Naive thymus-derived CD4-positive, alpha-beta T cell (primary cell): ENCODE measurements around the gene NDUFA13. TPM values are rescaled to one million over a fixed set of nuclear protein-coding genes. Genes with fewer than 3 reads are reported as not detected.

Source experiments
- ATAC-seq: fragments of 150-1000 bp; cut with Tn5 transposase; 2 replicates; pipeline ENCODE4 v1.10.0; 2021; ENCODE audit warnings: mild to moderate bottlenecking, moderate library complexity
- CTCF ChIA-PET: fragments of 350-600 bp; sonication (Branson Sonifier 250); formaldehyde crosslinking; loops from one replicate; lab custom pipeline; 2021; ENCODE audit warnings: antibody characterized with exemption; lab: Charles Lee
- POLR2A ChIA-PET: fragments of 350-600 bp; sonication (Branson Sonifier 250); formaldehyde crosslinking; loops from one replicate; lab custom pipeline; 2021; ENCODE audit warnings: antibody characterized with exemption, inconsistent platforms; lab: Charles Lee
- DNase-seq, 9 donors: peaks; one replicate each; pipeline versions ENCODE4 v3.0.0 to v3.0.0-alpha.2; 2020 to 2022; ENCODE audit warnings: mixed read lengths in 1 of 9
- H3K27ac ChIP-seq: one replicate; pipeline ENCODE4 v1.7.0; 2013; ENCODE audit warnings: mild to moderate bottlenecking, low read depth, low read length, moderate library complexity
- H3K27me3 ChIP-seq, 2 donors: one replicate each; pipeline ENCODE4 v1.7.0; 2013; ENCODE audit warnings: low read length in 2 of 2, mild to moderate bottlenecking in 2 of 2, moderate library complexity in 2 of 2; ENCODE audit not compliant: control insufficient read depth in 2 of 2, insufficient read depth in 2 of 2
- H3K36me3 ChIP-seq, 3 experiments: 1 replicate in 2 of 3; 2 replicates in 1 of 3; pipeline ENCODE4 v1.7.0; 2013; ENCODE audit warnings: low read length in 3 of 3, mild to moderate bottlenecking in 3 of 3, moderate library complexity in 1 of 3; ENCODE audit not compliant: insufficient read depth in 3 of 3, control insufficient read depth in 2 of 3
- H3K4me1 ChIP-seq, 2 donors: one replicate each; pipeline ENCODE4 v1.7.0; 2013; ENCODE audit warnings: low read length in 2 of 2, mild to moderate bottlenecking in 2 of 2, moderate library complexity in 1 of 2; ENCODE audit not compliant: control insufficient read depth in 2 of 2, insufficient read depth in 2 of 2
- H3K4me3 ChIP-seq: 2 replicates; pipeline ENCODE4 v1.7.0; 2013; ENCODE audit warnings: mild to moderate bottlenecking, low read length
- H3K9me3 ChIP-seq, 3 experiments: 1 replicate in 2 of 3; 2 replicates in 1 of 3; pipeline ENCODE4 v1.7.0; 2013; ENCODE audit warnings: low read length in 3 of 3; ENCODE audit not compliant: control insufficient read depth in 2 of 3
- H3K27ac Mint-ChIP-seq, 9 donors: one replicate each; pipeline ENCODE4 v1.8.0; 2020 to 2022; ENCODE audit warnings: mixed read lengths in 9 of 9, mild to moderate bottlenecking in 8 of 9, moderate library complexity in 5 of 9, inconsistent platforms in 2 of 9
- H3K27me3 Mint-ChIP-seq, 5 donors: one replicate each; pipeline ENCODE4 v1.8.0; 2021 to 2022; ENCODE audit warnings: mixed read lengths in 5 of 5, mild to moderate bottlenecking in 1 of 5
- H3K36me3 Mint-ChIP-seq, 5 donors: one replicate each; pipeline ENCODE4 v1.8.0; 2020 to 2022; ENCODE audit warnings: mixed read lengths in 5 of 5, mild to moderate bottlenecking in 3 of 5, inconsistent platforms in 1 of 5
- H3K4me1 Mint-ChIP-seq, 7 donors: one replicate each; pipeline ENCODE4 v1.8.0; 2020 to 2022; ENCODE audit warnings: mixed read lengths in 7 of 7, mild to moderate bottlenecking in 3 of 7, inconsistent platforms in 1 of 7
- H3K4me3 Mint-ChIP-seq, 10 donors: one replicate each; pipeline ENCODE4 v1.8.0; 2020 to 2022; ENCODE audit warnings: mild to moderate bottlenecking in 10 of 10, mixed read lengths in 10 of 10, moderate library complexity in 6 of 10, inconsistent platforms in 2 of 10
- H3K9me3 Mint-ChIP-seq, 11 donors: one replicate each; pipeline ENCODE4 v1.8.0; 2020 to 2022; ENCODE audit warnings: mixed read lengths in 11 of 11, mild to moderate bottlenecking in 4 of 11, inconsistent platforms in 1 of 11, moderate library complexity in 1 of 11
- intact Hi-C, 2 donors: fragments of 100-400 bp; cut with micrococcal nuclease; formaldehyde crosslinking; loops; one replicate each; pipeline ENCODE4 v1.15.1; 2023
- polyA plus RNA-seq, 2 donors: library from polyadenylated mRNA; unstranded; fragments of 300-500 nt; fragmentation: Illumina TruSeq; gene quantifications; one replicate each; pipeline ENCODE4 v1.2.3, GENCODE V29; 2021
- total RNA-seq, 6 experiments: library from RNA in 5 of 6; stranded (reverse) in 5 of 6; gene quantifications; 1 replicate in 5 of 6; 2 replicates in 1 of 6; pipeline ENCODE4 v1.2.3 and lab custom pipeline; 2021 to 2026

Gene NDUFA13
- total and polyA plus RNA-seq, 7 experiments from 2014 or later: 172 to 380 (median 198) TPM

DNA sequence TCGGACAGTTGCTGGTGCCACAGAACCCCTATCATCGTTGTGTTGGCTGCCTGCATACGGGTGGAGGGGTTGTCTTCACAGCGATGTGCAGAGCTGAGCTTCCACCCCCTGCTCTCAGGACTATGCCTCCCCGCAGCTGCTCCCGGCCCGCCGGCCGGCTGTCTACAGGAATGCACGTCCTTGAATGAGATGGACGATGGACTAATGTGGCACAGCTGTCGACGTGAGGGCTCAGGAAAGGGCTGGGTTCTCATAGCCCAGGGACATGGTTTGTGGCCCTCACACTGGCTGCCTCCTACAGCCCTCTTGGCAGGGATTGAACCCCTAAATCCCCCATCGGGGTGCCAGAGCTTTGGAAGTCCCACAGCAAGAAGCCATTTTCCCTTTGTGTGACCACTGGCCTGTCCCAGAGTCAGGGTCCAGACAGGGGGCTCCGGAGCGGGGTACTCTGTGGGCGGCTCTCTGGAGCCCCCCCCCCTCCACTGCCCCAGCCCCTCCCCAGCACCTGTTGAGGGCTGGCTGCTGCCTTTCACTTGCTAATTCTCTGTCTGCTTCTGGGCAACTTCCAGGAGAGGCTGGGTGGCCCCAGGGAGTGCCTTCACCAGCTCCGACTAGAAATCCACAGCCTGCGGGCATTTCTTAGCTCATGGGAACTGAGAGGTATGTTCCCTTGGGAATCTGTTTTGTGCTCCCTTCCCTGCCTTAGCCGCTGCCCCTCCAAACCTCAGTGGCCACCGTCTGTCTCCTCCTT is 40.8 kb upstream of the NDUFA13 start:
- peaks cover 0 to 34% (median 15%) of the 10 kb centered on the region in 5 donors for H3K36me3 Mint-ChIP-seq
- Histone ChIP-seq H3K4me3 (no peak overlapping the region), H3K36me3 (peaks cover 0 to 32% (median 0%) of the 10 kb centered on the region in 3 experiments), H3K9me3 (no peaks in the 10 kb centered on the region), H3K27me3 (no peaks in the 10 kb centered on the region), H3K4me1 (peaks cover 24 to 34% of the 10 kb centered on the region in 2 donors), H3K27ac (peak overlapping the region; percentile 35)
- intact Hi-C loops: loop anchor here (2.0 to 5.0 kb wide), 2 partner anchors 14 to 38 kb away; no protein-coding TSS in a partner anchor
- peak overlapping the region in 4 of 10 donors; percentile 18 to 57 (median 30) for H3K4me3 Mint-ChIP-seq
- peaks cover 55 to 95% (median 86%) of the 10 kb centered on the region in 7 donors for H3K4me1 Mint-ChIP-seq
- ChIA-PET CTCF (interaction anchor here (1.0 to 1.2 kb wide), 2 partner anchors 16 to 28 kb away, joined by 4 to 5 read pairs; no protein-coding TSS in a partner anchor), POLR2A (no interaction called here)
- peak overlapping the region; percentile 67 to 89 (median 80) for H3K27ac Mint-ChIP-seq
- no peak for DNase-seq
- H3K27me3 Mint-ChIP-seq: no peaks in the 10 kb centered on the region
- ATAC-seq: no peak
- peaks cover 0 to 3% (median 0%) of the 10 kb centered on the region in 11 donors for H3K9me3 Mint-ChIP-seq

DNA sequence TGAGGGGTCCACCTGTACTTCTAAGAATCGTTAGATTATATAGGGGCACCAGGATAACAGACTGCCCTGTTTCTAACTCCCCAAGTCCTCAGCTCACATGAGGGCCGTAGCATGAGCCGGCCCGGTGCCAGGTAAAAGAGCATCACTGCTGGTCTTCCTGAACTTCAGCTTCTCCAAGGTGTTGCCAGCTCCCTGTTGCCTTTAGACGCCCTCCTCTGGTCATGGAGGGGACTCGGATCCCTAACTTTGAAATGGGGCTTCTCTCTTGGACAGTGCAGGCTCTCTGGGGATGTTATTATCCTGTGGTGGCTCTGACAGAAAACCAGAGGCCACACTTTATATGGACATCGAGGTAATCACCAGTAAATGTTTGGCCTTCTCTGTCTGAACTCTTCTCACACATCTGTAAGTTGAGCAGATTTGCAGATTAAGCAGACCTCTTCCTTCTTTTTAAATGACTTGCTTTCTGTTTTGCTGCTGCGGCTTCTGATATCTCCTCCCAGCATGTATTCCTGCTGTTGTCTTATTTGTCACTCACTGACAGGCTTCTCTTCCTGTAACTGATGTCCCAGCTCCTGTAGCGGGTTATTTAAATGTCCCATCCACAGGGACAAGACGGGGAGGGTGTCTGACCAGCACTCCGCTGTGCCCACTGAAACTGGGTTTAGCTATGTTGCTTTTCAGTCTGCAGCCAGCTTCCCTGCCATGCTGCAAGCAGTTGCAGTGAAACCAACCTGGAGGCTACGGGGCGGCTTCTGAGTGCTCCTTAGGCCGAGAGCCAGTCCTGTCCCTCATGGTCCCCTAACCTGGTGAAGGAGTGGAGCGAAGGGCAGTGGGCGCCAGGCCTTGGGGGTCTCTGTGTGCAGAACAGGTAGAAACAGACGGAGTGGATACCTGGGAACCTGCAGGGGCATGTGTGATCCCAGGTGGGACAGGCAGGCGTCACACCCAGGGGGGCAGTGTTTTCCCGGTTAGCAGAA is 39.9 kb upstream of the NDUFA13 start:
- H3K9me3 ChIP-seq: no peaks in the 10 kb centered on the region
- peak overlapping the region; percentile 35 for H3K27ac ChIP-seq
- Mint-ChIP-seq H3K27ac (peak overlapping the region; percentile 67 to 89 (median 80)), H3K27me3 (no peaks in the 10 kb centered on the region), H3K36me3 (peaks cover 0 to 27% (median 10%) of the 10 kb centered on the region in 5 donors), H3K9me3 (no peaks in the 10 kb centered on the region), H3K4me3 (peak overlapping the region in 5 of 10 donors; percentile 9 to 57 (median 32)), H3K4me1 (peaks cover 52 to 95% (median 86%) of the 10 kb centered on the region in 7 donors)
- intact Hi-C loops: loop anchor here (2.0 to 5.0 kb wide), 2 partner anchors 15 to 39 kb away; no protein-coding TSS in a partner anchor
- H3K4me1 ChIP-seq: peaks cover 27 to 37% of the 10 kb centered on the region in 2 donors
- peak; percentile 50 for ATAC-seq
- CTCF ChIA-PET: interaction anchor here (1.0 to 1.2 kb wide), 2 partner anchors 15 to 29 kb away, joined by 4 to 5 read pairs; no protein-coding TSS in a partner anchor
- DNase-seq: no peak
- POLR2A ChIA-PET: no interaction called here
- peaks cover 0 to 32% (median 0%) of the 10 kb centered on the region in 3 experiments for H3K36me3 ChIP-seq
- H3K27me3 ChIP-seq: no peaks in the 10 kb centered on the region
- H3K4me3 ChIP-seq: no peak overlapping the region

DNA sequence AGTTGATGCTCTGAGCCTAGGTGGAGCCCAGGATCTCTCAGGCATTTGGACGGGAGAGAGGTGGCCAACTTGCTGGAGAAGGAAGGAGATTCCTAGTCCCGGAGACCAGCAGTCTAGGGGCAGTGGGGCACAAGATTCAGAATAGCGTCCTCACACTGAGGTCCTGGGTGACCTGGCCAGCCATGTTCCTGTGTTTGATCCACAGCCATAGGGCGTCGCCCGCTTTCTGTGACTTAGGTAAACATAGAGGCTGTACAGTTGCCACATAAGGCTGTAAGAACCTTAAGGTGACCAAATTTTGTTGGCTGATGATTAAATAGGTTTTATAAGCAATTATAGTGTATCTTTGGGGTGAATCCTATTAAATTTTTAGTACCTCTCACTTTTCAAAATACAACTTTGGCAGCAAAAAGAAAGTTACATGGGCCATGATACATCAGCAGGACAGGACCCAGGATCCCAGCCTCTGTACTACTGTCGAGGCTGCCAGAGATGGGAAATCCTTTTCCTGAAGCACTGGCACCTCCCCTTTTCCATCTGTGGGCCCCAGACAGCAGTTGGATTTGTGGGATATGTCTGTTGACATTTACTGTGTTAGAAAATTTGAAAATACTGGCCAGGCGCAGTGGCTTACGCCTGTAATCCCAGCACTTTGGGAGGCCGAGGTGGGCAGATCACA is 38.2 kb upstream of the NDUFA13 start:
- Histone ChIP-seq H3K27me3 (no peaks in the 10 kb centered on the region), H3K4me1 (peaks cover 23 to 24% of the 10 kb centered on the region in 2 donors), H3K36me3 (peaks cover 0 to 42% (median 0%) of the 10 kb centered on the region in 3 experiments), H3K27ac (no peak overlapping the region), H3K9me3 (no peaks in the 10 kb centered on the region), H3K4me3 (no peak overlapping the region)
- no peaks in the 10 kb centered on the region for H3K27me3 Mint-ChIP-seq
- no peaks in the 10 kb centered on the region for H3K9me3 Mint-ChIP-seq
- ChIA-PET CTCF (interaction anchor here (2.1 kb wide), 1 partner anchor 72 kb away, joined by 5 read pairs; the partner anchor contains the start of gene GATAD2A), POLR2A (no interaction called here)
- peaks cover 45 to 89% (median 82%) of the 10 kb centered on the region in 7 donors for H3K4me1 Mint-ChIP-seq
- no peak for DNase-seq
- intact Hi-C loops: loop anchor here in 1 of 2 donors (5.0 kb wide), 1 partner anchor 41 kb away; no protein-coding TSS in a partner anchor
- ATAC-seq: no peak
- H3K27ac Mint-ChIP-seq: peak overlapping the region; percentile 46 to 85 (median 80)
- H3K4me3 Mint-ChIP-seq: peak overlapping the region in 2 of 10 donors; percentile 16 to 37
- H3K36me3 Mint-ChIP-seq: peaks cover 0 to 23% (median 7%) of the 10 kb centered on the region in 5 donors

DNA sequence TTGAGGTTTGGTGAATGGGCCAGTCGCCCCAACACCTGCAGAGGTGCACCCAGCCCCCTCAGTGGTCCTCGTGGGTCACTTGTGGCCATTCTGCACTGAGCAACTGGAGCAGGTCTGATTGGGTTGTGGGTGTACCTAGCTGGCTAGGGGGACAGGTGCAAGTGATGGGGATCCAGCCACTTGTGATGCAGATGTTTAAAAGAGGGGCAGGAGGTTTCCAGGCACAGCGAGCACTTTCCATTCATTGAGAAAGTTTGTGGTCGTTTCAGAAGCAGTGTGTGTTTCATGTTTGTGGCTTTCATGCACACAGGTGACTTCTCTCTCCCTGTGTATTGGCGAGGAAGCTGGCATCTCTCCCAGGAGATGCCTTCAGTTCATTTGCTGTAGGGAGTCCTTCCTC is 35.3 kb upstream of the NDUFA13 start:
- H3K4me3 Mint-ChIP-seq: peak overlapping the region in 3 of 10 donors; percentile 13 to 29 (median 22)
- DNase-seq: no peak
- ATAC-seq: no peak
- H3K27me3 ChIP-seq: no peaks in the 10 kb centered on the region
- ChIA-PET CTCF (interaction anchor here (0.6 to 1.0 kb wide), 2 partner anchors 77 to 186 kb away, joined by 3 read pairs; no protein-coding TSS in a partner anchor), POLR2A (interaction anchor here (0.6 kb wide), 1 partner anchor 11 kb away, joined by 4 read pairs; no protein-coding TSS in a partner anchor)
- H3K27ac Mint-ChIP-seq: peak overlapping the region in 8 of 9 donors; percentile 22 to 85 (median 72)
- peaks cover 0 to 16% (median 7%) of the 10 kb centered on the region in 5 donors for H3K36me3 Mint-ChIP-seq
- intact Hi-C loops: loop anchor here in 1 of 2 donors (10.0 kb wide), 1 partner anchor 416 kb away; the partner anchor contains the start of gene SLC25A42
- H3K9me3 Mint-ChIP-seq: no peaks in the 10 kb centered on the region
- peaks cover 0 to 24% (median 0%) of the 10 kb centered on the region in 3 experiments for H3K36me3 ChIP-seq
- H3K27ac ChIP-seq: no peak overlapping the region
- no peaks in the 10 kb centered on the region for H3K27me3 Mint-ChIP-seq
- H3K4me3 ChIP-seq: no peak overlapping the region
- peaks cover 12 to 21% of the 10 kb centered on the region in 2 donors for H3K4me1 ChIP-seq
- peaks cover 35 to 82% (median 71%) of the 10 kb centered on the region in 7 donors for H3K4me1 Mint-ChIP-seq
- H3K9me3 ChIP-seq: no peaks in the 10 kb centered on the region

DNA sequence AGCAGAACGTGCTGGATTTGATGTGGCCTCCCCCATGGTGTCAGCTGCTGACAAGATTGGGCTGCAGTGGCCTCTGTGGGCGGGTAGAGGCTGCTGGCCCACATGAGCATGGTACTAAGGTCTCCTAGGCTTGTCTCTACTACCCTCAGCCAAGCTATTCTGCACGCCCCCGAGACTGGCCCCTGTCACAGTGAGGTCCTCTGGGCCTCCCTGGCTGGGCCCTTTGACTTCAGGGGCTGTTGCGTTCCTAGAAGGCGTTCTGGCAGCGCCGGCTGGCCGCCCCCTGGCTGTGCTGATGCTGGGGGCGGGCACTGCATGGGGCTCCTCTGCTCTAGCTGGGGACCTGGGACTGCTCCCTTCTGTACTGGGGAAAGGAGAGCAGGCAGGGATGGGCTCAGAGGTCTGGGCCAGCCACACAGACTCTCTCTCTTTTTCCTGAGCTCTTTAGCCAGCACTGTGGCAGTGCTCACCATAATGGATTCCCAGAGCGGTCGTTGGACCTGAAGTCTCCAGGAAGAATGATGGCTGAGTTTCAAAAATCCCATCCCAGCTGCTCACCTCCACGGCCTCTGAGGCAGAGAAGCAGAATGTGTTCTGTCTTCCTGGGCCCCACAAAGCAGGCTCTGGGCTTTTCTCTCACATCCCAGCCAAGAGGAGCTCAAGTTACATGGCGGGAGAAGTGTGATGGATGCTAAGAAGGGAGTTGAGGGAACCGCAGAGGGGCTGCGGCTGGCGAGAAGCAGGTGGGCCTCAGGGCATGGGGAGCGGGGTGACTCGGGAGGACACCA is 33.0 kb upstream of the NDUFA13 start:
- Mint-ChIP-seq H3K36me3 (peaks cover 0 to 11% (median 3%) of the 10 kb centered on the region in 5 donors), H3K27ac (peak overlapping the region; percentile 60 to 87 (median 72)), H3K27me3 (no peaks in the 10 kb centered on the region), H3K4me1 (peaks cover 24 to 82% (median 68%) of the 10 kb centered on the region in 7 donors), H3K4me3 (peak overlapping the region in 1 of 10 donors; percentile 18), H3K9me3 (no peaks in the 10 kb centered on the region)
- Histone ChIP-seq H3K36me3 (peaks cover 0 to 21% (median 0%) of the 10 kb centered on the region in 3 experiments), H3K4me1 (peaks cover 10 to 35% of the 10 kb centered on the region in 2 donors), H3K27ac (peak overlapping the region; percentile 39), H3K4me3 (no peak overlapping the region), H3K27me3 (no peaks in the 10 kb centered on the region), H3K9me3 (no peaks in the 10 kb centered on the region)
- ATAC-seq (no peak), DNase-seq (no peak)
- intact Hi-C loops: loop anchor here in 1 of 2 donors (10.0 kb wide), 1 partner anchor 418 kb away; the partner anchor contains the start of gene SLC25A42
- ChIA-PET CTCF (no interaction called here), POLR2A (interaction anchor here (0.7 to 1.3 kb wide), 5 partner anchors 44 to 110 kb away, joined by 3 read pairs; no protein-coding TSS in a partner anchor)
